GM18517 (cell line): ENCODE results near the gene MX1.

Source experiments
- ATAC-seq: cut with Tn5 transposase; IDR thresholded peaks from one replicate; pipeline ENCODE4 v1.9.1; 2021; ENCODE audit warnings: mild to moderate bottlenecking, moderate library complexity; ENCODE audit not compliant: unreplicated experiment

The MX1 gene

DNA sequence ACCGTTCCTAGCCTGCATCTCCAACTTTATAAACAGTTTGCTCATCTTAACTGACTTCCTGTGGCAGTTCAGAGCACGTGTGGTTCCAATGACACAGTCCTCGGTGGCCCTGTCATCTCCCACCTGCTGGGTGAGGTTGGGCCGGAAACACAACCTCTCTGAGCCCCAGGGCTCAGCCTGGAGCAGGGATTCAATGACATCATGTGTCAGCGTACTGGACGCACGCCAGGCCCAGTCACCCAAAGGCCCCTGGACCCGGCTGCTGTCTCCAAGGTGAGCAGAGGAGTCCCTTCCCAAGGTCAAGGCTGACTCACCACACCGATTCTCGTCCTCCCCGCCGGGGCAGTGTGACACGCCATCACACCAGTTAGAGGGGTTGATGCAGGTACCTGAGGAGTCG, 62.0 kb downstream of the MX1 start:
- ATAC-seq = no peak

DNA sequence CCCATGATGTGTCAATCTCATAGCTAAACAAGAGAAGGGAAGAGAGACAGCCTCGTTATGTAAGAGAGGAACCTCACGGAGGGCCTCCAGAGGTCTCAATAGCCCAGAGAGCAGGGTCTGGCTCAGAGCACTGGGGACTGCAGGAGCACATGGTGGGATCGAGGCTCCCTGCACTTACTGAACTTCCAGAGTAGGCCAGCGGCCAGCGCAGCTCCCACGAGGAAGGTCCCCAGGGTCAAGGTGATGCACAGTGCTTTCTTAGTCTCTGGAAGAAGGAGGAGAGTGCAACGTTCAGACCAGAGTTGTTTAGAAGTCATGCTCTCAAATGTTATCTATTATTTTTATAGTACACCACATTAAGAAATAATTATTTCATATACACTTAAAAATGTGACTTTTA, 63.3 kb downstream of the MX1 start:
- no peak for ATAC-seq

DNA sequence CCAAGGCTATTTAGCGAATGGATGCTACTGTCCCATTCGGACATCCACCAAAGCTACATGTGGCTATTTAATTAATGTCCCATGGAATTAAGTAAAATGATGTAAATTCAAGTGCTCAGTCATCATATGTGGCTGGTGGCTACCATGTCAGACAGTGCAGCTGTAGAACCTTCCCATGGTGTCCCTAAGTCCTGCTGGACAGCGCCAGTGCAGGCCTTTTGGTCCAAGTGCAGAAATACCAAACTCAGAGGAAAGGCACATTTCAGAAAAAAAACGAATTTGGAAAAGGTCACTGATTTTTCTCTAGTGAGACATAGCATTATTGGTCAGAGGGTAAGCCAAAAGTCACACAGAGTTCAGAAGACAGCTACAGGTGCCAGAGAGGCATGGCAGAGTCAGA, 64.3 kb downstream of the MX1 start:
- no peak for ATAC-seq

DNA sequence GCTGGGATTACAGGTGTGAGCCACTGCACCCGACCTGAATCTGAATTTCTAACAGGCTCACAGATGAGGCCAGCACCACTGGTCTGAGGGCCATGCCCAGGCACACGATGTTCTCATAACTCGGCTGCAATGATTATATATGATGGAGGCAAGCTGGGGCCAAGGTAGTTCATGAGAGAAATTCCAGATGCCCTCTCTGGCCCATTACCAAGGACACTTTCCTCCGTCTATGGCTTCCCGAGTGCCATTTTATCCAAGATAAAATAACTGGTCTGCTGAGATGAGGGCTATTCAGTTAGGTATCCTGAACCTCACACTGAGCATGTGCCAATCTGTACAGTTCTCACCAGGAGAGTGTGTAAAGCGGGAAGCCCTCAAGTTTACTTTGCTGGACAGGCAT, 65.4 kb downstream of the MX1 start:
- ATAC-seq = no peak

DNA sequence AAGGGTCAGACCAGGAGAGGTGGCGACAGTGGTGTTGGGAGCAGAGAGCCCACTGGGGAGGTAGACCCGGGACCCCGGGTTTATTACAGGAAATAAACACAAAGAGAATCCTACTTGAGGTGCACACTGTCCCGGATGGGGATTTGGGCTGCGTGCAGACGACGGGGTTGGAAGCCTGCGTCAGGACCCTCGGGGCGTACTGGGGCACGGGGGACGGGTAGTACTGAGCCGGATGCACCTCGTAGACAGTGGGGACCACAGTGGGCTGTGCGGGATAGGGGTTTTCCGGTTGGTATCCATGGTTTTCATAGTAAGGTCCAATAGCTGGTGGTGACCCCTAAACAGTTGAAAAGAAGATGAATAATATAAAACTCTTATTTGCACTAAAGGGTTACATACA, 68.2 kb downstream of the MX1 start:
- ATAC-seq = no peak

DNA sequence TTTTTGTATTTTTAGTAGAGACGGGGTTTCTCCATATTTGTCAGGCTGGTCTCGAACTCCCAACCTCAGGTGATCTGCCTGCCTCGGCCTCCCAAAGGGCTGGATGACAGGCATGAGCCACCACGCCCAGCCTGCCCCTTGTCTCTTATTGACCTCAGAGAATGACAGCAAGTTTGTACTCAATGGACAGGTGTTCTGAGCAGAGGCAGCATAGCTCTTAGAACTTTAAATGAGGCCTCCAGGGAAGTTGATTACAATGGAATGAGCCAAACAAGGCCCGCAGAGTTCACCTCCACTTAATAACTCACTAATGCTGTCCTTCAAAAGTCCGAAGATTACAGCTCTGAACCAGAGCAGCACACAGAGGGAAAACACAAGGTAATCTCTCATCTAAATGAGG, 71.0 kb downstream of the MX1 start:
- ATAC-seq = no peak

DNA sequence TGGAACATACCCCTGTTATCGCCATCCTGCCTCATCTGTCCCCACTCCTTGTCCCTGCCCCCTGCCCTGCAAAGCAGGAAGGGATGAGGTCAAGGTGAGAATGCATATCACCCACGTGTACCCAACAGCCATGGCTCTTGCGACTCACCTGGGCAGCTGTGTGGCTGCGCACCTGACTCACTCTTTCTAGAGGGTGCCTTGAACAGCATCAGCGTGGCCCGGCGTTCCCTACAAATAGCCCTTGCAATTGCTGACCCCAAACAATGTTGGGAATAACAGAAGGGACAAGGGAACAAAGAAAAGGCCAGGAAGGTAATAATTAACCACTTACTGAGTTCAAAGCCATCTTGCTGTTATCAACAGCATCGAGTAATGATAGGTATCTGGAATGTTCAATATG, 71.7 kb downstream of the MX1 start:
- ATAC-seq = no peak

DNA sequence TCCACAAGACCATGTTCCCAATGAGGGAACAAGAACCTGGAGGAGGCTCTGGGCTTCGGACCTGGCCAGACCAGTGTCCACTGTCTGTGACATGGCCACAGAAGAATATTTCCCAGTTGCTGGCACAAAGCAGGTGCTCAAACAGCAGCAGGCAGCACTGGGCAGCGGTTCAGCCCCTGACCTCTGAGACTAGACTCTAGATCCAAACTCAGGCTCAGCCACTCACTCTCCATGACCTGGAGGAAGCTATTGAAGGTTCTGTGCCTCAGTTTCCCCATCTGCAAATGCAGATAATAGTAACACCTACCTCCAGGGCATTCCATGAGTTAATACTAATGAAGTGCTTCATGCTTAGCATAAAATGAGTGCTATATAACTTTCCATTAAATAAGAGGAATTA, 73.9 kb downstream of the MX1 start:
- no peak for ATAC-seq

DNA sequence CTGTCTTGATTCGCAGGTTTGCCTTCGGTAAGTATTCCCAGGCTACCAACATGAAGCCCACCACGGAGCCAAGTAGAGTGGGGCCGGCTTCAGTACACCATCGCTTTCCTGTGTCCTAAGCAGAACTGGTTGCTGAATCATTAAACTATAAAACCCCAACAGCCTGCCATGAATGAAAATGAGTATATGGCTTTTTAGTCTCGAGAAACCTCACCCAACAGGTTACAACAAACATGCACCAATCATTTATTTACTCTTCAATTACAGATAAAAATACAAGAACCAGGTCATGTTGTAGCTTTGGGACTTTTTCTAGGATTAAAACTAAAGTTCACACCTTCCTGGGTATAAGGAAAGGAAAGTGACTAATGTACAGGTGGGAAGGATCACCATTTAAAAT, 74.3 kb downstream of the MX1 start:
- no peak for ATAC-seq

DNA sequence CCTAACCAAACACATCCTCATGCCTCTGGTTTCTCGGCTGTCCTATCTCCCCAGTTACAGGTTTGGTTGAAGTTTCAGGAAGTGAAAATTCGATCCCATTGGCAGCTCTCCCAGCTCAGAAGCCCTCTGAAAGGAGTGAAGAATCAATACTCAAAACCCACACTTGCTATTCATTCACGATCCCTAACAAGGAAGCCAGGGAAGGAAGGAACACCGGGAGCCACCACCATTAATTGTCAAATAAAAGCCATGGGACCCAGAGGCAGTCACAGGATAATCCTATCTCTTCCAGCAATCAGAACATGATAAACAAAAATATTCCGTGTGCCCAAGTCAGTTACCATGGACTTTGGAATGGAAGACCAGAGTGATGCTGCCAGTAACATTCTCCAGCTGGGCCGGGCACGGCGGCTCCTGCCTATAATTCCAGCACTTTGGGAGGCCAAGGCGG, 74.9 kb downstream of the MX1 start:
- ATAC-seq = no peak

DNA sequence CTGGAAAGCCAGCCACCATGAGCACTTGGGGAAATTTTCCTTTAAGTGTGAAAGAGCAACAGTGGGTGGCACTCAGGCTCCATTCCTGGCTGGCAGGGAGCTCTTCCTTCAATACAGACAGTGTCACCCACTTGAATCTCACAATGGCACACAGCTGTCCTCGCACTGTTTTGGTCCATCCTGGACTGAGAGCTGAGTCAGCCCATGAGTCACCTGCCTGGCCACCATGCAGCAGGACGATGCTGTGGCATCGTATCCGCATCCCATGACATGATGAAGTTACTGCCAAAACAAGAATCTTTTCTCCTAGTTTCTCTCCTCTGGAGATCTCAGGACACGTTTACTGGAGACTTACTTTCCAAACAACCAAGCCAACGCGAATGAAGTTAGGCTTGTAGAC, 75.9 kb downstream of the MX1 start:
- no peak for ATAC-seq

DNA sequence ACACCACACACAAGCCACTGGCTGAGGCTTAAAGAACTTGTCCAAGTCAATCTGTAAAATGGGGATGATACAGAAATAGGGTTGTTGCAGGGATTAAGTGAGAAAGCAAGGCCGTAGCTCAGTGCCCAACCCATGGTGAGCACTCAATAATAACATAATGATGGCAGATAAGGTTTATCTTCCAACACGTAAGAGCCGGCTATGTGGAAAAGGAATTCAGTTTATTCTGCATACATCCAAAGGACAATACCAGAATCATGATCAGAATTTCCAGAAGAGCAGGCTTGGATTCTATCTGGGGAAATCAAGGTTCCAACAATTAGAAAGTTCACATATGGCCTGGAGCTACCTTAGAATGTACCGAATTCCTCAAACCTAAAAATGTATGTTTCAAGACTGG, 77.3 kb downstream of the MX1 start:
- ATAC-seq = no peak

DNA sequence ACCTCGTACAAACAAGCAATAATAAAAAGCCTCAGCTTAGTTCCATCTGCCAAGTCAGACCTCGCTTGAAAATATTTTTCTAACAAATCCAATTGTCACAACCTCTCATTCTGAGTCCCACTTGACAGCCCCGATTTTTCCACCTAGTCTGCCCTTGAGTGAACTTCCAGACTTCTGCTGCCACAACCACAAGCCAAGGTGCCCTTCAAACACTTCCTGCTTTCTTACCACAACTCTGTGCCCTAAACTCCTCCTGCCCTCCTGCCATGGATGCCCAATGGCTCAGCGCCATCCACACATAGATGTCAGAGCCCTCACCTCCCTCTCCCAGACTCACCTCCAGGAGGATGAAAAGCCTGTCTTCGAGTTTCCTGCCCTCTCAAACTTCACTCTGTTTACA, 78.0 kb downstream of the MX1 start:
- ATAC-seq = no peak

DNA sequence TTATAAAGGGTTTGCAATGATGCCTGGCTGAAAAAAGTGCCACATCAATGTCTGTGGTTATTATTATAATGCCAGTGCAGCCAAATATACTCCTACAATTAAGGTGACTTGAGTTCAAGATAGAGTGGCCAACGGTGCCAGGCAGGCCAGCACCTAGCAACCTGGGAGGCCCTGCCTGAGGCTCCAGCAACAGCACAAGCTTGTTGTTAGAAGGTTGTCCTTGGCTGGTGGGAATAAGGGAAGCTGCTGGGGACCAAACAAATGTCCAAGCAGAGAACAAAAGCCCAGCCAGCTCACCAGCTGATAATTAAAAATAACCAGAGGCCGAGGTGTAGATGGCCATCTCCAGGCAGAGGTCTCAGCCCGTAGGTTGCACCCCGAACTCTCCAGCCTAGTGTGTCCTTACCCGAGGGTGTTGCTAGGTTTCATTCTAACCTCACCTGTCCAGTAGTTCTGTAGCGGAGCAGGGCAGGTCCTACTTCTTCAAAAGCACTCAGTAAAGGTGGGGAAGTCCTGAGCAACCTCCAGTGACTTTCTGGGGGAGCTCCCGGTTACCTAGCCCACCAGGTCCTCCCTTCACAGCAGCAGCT, 80.1 kb downstream of the MX1 start:
- no peak for ATAC-seq

DNA sequence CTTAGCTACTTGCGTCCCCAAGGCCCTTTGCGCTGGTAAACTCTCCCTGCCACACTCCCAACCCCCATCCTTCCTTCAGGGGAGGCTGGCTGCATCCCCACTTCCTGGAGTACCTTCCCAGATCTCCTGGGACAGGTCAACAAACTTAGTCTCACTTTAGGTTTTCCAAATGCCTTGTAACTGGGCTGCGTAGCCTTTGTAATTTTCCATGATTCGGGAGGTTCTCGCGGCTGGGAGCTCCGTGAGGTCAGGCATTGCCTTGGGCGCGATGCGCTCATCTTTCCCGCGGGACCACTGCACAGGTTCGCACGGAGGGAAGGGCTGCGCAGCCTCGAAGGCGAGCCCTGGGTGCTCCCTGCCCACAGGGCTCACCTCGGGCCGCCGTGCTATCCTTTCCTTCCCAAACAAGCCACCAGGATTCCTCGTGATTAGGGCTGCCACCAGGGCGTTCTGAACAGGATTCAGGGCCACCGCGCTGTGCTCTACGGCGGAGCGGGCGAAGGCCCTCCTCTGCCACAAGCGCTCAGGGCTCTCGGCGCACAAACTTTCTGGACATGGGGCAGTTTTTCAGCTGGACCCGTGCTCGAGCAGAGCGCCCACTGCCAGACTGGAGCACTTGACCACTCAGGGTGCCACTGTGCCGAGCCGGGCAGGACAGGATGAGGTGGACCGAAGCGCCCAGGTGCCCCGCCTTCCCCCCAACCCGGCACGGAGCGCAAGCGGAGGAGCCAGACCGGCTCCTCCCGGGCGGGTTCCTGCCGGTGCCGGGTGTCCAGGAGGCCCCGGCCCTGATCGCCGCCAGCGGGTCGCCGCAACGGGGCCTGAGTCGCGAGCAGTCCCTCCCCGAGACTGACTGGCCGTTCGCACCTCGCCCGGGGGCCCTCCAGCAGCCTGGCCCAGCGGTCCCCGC, 80.8 kb downstream of the MX1 start:
- ATAC-seq = no peak

DNA sequence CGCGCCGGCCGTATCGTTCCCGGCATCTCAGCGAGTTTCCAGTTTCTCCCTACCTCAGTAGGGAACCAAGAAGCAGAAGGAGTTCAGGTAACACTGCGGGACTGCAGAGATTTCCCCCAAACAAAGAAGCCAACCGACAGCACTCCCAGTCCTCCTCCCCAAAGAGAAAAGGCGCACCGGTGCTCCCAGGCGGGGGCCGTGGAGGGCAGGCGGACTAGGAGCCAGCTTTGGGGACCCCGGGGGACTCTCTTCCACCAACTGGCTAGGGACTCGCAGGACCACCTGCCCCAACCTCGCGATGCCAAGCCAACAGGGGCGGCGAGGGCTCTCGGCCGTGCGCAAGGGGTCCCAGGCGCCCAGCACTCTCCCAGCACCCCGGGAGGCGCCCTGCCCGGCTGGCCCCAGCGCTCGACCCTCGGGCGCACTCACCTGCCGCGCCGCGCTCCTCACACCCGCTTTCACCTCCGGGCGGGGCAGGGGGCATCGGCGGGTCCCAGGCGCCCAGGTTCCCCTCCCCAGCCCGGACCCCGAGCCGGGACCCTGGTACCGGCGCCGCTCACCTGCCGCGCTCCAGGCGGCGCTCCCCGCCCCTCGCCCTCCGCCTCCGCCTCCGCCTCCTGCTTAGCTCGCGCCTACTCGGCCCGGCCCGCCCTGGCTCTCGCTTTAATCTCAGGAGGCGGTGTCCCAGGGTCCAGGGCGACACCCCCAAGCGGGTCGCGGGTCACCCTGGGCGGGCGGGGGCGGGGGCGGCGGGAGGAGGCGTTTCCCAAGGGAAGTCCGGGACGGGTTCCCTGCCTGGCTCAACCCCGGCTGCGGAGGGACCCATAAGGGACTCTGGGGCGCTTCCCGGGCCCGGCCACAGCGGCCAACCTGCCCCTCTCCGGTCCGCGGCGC, 81.7 kb downstream of the MX1 start, which contains the start of gene TMPRSS2:
TSS of gene TMPRSS2 (minus strand) at position 638 of the 894 bp plus-strand sequence. CDS start 10,025 bp downstream, outside the sequence.
- ATAC-seq = no peak

DNA sequence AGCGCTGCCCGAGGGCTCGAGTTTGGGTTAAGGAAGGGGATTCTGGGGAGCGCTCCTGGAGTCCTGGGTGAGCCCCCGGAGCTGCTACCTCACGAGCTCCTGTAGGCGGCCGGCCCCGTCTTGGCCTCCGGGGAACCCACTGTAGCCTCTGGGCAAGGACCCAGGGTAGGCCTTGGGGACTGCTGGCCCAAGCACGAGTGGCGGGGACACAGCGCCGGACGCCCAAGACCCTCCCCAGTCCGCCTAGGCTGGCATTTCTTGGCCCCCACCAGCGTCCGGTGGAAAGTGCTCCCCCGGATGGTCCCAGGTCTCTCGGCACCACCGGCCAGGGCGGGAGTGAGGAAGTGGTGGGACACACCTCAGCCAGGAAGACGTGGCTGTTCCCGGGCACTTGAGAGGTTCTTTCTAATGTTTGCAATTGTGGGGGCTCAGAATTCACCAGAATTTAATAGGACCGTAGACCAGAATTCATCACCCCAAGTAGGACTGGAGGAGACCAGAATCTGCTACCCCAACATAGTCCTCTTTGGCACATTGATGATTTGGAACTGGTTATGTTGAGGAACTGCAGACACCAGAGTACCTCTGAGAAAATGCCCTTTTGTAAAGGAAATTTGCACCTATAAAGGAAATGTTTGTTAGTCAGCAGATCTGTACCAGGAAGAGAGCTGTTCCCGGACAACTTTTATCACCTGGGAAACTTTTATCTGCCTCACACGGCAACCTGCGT, 82.5 kb downstream of the MX1 start:
- ATAC-seq = no peak
